Measurements from ENCODE around the gene EFHC2.

DNA sequence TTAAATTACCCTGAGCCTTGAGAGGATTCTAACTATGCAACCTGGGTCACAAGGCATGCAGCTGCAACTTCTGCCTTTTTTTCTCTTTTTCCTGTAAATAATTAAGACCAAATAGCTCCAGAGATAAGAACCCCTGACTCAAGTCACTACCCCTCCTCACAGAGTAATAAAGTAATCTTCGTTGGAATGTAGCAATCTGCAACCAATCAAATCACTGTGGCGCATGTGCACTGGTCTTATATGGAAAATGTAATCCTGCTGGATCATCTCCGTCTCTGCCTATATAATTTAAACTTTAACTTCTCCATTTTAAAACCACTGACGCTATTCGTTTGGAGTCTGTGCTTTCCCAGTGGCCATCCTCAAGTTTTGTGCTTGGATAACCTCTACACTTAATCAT lies 6.1 kb upstream of the EFHC2 start:
- no peak for TF ChIP-seq EZH2 (IDR thresholded peaks at IDR 0.05; ENCODE audit: low read depth)
- TF ChIP-seq, protein P1, sequence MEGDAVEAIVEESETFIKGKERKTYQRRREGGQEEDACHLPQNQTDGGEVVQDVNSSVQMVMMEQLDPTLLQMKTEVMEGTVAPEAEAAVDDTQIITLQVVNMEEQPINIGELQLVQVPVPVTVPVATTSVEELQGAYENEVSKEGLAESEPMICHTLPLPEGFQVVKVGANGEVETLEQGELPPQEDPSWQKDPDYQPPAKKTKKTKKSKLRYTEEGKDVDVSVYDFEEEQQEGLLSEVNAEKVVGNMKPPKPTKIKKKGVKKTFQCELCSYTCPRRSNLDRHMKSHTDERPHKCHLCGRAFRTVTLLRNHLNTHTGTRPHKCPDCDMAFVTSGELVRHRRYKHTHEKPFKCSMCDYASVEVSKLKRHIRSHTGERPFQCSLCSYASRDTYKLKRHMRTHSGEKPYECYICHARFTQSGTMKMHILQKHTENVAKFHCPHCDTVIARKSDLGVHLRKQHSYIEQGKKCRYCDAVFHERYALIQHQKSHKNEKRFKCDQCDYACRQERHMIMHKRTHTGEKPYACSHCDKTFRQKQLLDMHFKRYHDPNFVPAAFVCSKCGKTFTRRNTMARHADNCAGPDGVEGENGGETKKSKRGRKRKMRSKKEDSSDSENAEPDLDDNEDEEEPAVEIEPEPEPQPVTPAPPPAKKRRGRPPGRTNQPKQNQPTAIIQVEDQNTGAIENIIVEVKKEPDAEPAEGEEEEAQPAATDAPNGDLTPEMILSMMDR (conservative IDR thresholded peaks at IDR 0.05) = no peak
